NOMO-1 treated with DMSO at 0.1 percent for 48 hours (cell line): ENCODE measurements around the gene OPRL1.
"Not testable (repeated sequence)": the region's sequence is repeated elsewhere in the genome, so short reads cannot be mapped to it uniquely, and the experiment has no call there.

Experiments used
- DNase-seq: peaks from one replicate; lab custom pipeline; 2025; ENCODE audit not compliant: unreplicated experiment; lab: John Stamatoyannopoulos, UW

OPRL1 gene

GRCh38 chr20:64083378-64083803, 3.5 kb downstream of the OPRL1 start:
- DNase-seq: peak; percentile 70

- no peak for DNase-seq
These were observed 4.2 kb downstream of the OPRL1 start, which contains the start of gene LKAAEAR1 for GRCh38 chr20:64083804-64084684. Gene LKAAEAR1 (minus strand): TSS chr20:64084398. CDS start chr20:64084219, 179 bp downstream.

- DNase-seq: no peak
These were observed 4.8 kb downstream of the OPRL1 start for GRCh38 chr20:64084685-64085152.

GRCh38 chr20:64086801-64087200, 6.9 kb downstream of the OPRL1 start:
- DNase-seq: no peak

GRCh38 chr20:64087226-64087825, 7.4 kb downstream of the OPRL1 start:
- DNase-seq: not testable (repeated sequence)

GRCh38 chr20:64088586-64088985, 8.7 kb downstream of the OPRL1 start:
- not testable (repeated sequence) for DNase-seq

- DNase-seq: no peak
These were observed 10.3 kb downstream of the OPRL1 start for GRCh38 chr20:64090165-64090564.

- DNase-seq: no peak
These were observed 11.5 kb downstream of the OPRL1 start for GRCh38 chr20:64091340-64091739.

- DNase-seq: no peak
These were observed 11.9 kb downstream of the OPRL1 start for GRCh38 chr20:64091770-64092169.

- no peak for DNase-seq
These were observed 12.6 kb downstream of the OPRL1 start for GRCh38 chr20:64092258-64093012.

- no peak for DNase-seq
These were observed 13.2 kb downstream of the OPRL1 start for GRCh38 chr20:64093013-64093503.

GRCh38 chr20:64095455-64095854, 15.6 kb downstream of the OPRL1 start:
- no peak for DNase-seq

GRCh38 chr20:64095927-64096326, 16.0 kb downstream of the OPRL1 start:
- DNase-seq: no peak

- DNase-seq: no peak
These were observed 16.7 kb downstream of the OPRL1 start for GRCh38 chr20:64096535-64096934.

- no peak for DNase-seq
These were observed 18.7 kb downstream of the OPRL1 start for GRCh38 chr20:64098471-64099013.

- no peak for DNase-seq
These were observed 19.4 kb downstream of the OPRL1 start for GRCh38 chr20:64099086-64099786.

- no peak for DNase-seq
These were observed 20.1 kb downstream of the OPRL1 start for GRCh38 chr20:64099880-64100565.

GRCh38 chr20:64100566-64100888, 20.6 kb downstream of the OPRL1 start:
- DNase-seq: no peak

- DNase-seq: no peak
These were observed 21.2 kb downstream of the OPRL1 start for GRCh38 chr20:64100946-64101688.
